Astrocyte (in vitro differentiated cells and primary cell): ENCODE measurements around the gene MYH9. TPM values are rescaled to one million over a fixed set of nuclear protein-coding genes. Genes with fewer than 3 reads are reported as not detected.

Experiments
- DNase-seq: peaks from one replicate; pipeline ENCODE4 v3.0.0-alpha.2; 2010; ENCODE audit warnings: low read depth
- FAIRE-seq: peaks from 2 replicates; lab custom pipeline; 2011; peaks lifted over from hg19 to GRCh38; lab: Jason Lieb, UNC
- H2AFZ ChIP-seq: 2 replicates; pipeline ENCODE4 v1.6.0; 2012; ENCODE audit warnings: low read depth, low read length, inconsistent platforms
- H3K27ac ChIP-seq: 2 replicates; pipeline ENCODE4 v1.5.1; 2011; ENCODE audit warnings: low read depth, low read length, inconsistent platforms
- H3K27me3 ChIP-seq: 2 replicates; pipeline ENCODE4 v1.6.0; 2011; ENCODE audit warnings: low read length, inconsistent platforms; ENCODE audit not compliant: insufficient read depth
- H3K36me3 ChIP-seq: 2 replicates; pipeline ENCODE4 v1.5.1; 2011; ENCODE audit warnings: low read length, inconsistent platforms; ENCODE audit not compliant: insufficient read depth
- H3K4me1 ChIP-seq: 2 replicates; pipeline ENCODE4 v1.5.1; 2011; ENCODE audit warnings: low read length, inconsistent platforms; ENCODE audit not compliant: insufficient read depth
- H3K4me2 ChIP-seq: 2 replicates; pipeline ENCODE4 v1.6.0; 2012; ENCODE audit warnings: low read length, inconsistent platforms
- H3K4me3 ChIP-seq: 2 replicates; pipeline ENCODE4 v1.5.1; 2011; ENCODE audit warnings: low read depth, mild to moderate bottlenecking, low read length, inconsistent platforms; ENCODE audit not compliant: insufficient read depth
- H3K79me2 ChIP-seq: 2 replicates; pipeline ENCODE4 v1.6.0; 2012; ENCODE audit warnings: mild to moderate bottlenecking, low read length, inconsistent platforms; ENCODE audit not compliant: insufficient read depth
- H3K9ac ChIP-seq: 2 replicates; pipeline ENCODE4 v1.6.0; 2012; ENCODE audit warnings: mild to moderate bottlenecking, low read length, inconsistent platforms
- H3K9me3 ChIP-seq: 2 replicates; pipeline ENCODE4 v1.5.1; 2012; ENCODE audit warnings: low read depth, mild to moderate bottlenecking, low read length, inconsistent platforms; ENCODE audit not compliant: insufficient read depth
- H4K20me1 ChIP-seq: 2 replicates; pipeline ENCODE4 v1.6.0; 2012; ENCODE audit warnings: low read length, inconsistent platforms; ENCODE audit not compliant: insufficient read depth
- H3K27ac Mint-ChIP-seq: one replicate; pipeline ENCODE4 v1.8.0; 2021; ENCODE audit warnings: mild to moderate bottlenecking, mixed read lengths; ENCODE audit not compliant: unreplicated experiment
- H3K27me3 Mint-ChIP-seq: one replicate; pipeline ENCODE4 v1.8.0; 2021; ENCODE audit warnings: low read depth, mixed read lengths; ENCODE audit not compliant: unreplicated experiment
- H3K36me3 Mint-ChIP-seq: one replicate; pipeline ENCODE4 v1.8.0; 2021; ENCODE audit warnings: low read depth, mixed read lengths; ENCODE audit not compliant: unreplicated experiment
- H3K4me1 Mint-ChIP-seq: one replicate; pipeline ENCODE4 v1.8.0; 2021; ENCODE audit warnings: low read depth, mixed read lengths; ENCODE audit not compliant: unreplicated experiment
- H3K4me3 Mint-ChIP-seq: one replicate; pipeline ENCODE4 v1.8.0; 2021; ENCODE audit warnings: mild to moderate bottlenecking, moderate library complexity, mixed read lengths; ENCODE audit not compliant: unreplicated experiment
- H3K9me3 Mint-ChIP-seq: one replicate; pipeline ENCODE4 v1.8.0; 2021; ENCODE audit warnings: mild to moderate bottlenecking, mixed read lengths; ENCODE audit not compliant: unreplicated experiment
- EZH2 ChIP-seq: IDR thresholded peaks from 2 replicates; pipeline ENCODE4 v1.6.1; 2012; ENCODE audit warnings: mild to moderate bottlenecking, low read length, inconsistent platforms; ENCODE audit not compliant: insufficient read depth
- total RNA-seq: library from RNA; stranded (reverse); gene quantifications from 2 replicates; pipeline ENCODE4 v1.2.1, GENCODE V29; 2021
- TF ChIP-seq, protein P1 (sequence below): IDR thresholded peaks from 2 replicates; pipeline ENCODE4 v1.5.1; 2011; ENCODE audit warnings: low read depth, mild to moderate bottlenecking, inconsistent platforms, low read length, moderate library complexity; ENCODE audit not compliant: insufficient read depth

Gene MYH9
- total RNA-seq, 1 donor from 2014 or later, result 2,278 TPM

GRCh38 chr22:36303115-36303467 lies 84.7 kb downstream of the MYH9 start:
- H3K27me3 Mint-ChIP-seq, result no peaks in the 10 kb centered on the region
- H3K9me3 ChIP-seq, result no peaks in the 10 kb centered on the region
- H3K36me3 Mint-ChIP-seq, result peaks cover 40% of the 10 kb centered on the region
- peaks cover 91% of the 10 kb centered on the region for H3K36me3 ChIP-seq
- no peak overlapping the region for H3K4me3 Mint-ChIP-seq
- H3K27me3 ChIP-seq, result no peaks in the 10 kb centered on the region
- peaks cover 95% of the 10 kb centered on the region for H3K79me2 ChIP-seq
- H3K27ac Mint-ChIP-seq, result peak overlapping the region; percentile 81
- H2AFZ ChIP-seq, result no peak overlapping the region
- H3K9ac ChIP-seq, result peak overlapping the region; percentile 22
- no peak overlapping the region for H3K4me3 ChIP-seq
- H3K27ac ChIP-seq, result peak overlapping the region; percentile 51
- peaks cover 98% of the 10 kb centered on the region for H4K20me1 ChIP-seq
- TF ChIP-seq, protein P1, sequence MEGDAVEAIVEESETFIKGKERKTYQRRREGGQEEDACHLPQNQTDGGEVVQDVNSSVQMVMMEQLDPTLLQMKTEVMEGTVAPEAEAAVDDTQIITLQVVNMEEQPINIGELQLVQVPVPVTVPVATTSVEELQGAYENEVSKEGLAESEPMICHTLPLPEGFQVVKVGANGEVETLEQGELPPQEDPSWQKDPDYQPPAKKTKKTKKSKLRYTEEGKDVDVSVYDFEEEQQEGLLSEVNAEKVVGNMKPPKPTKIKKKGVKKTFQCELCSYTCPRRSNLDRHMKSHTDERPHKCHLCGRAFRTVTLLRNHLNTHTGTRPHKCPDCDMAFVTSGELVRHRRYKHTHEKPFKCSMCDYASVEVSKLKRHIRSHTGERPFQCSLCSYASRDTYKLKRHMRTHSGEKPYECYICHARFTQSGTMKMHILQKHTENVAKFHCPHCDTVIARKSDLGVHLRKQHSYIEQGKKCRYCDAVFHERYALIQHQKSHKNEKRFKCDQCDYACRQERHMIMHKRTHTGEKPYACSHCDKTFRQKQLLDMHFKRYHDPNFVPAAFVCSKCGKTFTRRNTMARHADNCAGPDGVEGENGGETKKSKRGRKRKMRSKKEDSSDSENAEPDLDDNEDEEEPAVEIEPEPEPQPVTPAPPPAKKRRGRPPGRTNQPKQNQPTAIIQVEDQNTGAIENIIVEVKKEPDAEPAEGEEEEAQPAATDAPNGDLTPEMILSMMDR, result no peak
- TF ChIP-seq EZH2, result no peak
- H3K4me2 ChIP-seq, result no peak overlapping the region
- DNase-seq (no peak), FAIRE-seq (no peak)
- H3K4me1 ChIP-seq, result peaks cover 17% of the 10 kb centered on the region
- no peaks in the 10 kb centered on the region for H3K9me3 Mint-ChIP-seq
- H3K4me1 Mint-ChIP-seq, result peaks cover 30% of the 10 kb centered on the region

DNA sequence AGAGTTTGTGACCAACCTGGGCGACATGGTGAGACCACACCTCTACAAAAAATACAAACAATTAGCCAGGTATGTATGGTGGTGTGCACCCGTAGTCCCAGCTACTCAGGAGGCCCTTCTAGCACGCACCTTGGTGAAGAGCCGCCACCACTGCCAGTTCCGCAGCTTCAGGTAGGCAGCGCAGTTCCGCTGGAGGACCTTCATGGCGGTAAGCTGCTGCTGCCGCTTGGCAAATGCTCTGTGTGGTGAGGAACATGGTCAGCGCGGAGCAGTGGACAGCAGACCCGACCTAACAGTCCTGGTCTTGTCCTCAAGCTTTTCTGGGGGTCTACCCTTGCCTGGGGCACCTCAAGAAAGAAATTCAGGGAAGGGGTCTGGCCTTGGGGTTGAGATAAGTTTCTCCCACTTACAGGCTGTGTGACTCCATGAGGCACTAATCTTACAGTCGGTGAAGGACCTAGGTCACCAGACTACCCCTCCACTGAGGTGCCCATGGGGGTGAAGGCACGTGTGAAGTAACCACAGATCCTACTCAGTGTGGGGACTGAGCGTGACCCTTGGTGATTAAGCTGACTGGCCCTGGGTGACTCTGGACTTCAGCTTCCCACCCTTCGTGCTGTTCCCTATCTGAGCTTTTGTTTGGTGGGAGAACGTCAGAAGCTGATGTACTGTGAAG lies 85.2 kb downstream of the MYH9 start:
- H3K27me3 ChIP-seq, result no peaks in the 10 kb centered on the region
- no peak overlapping the region for H3K4me2 ChIP-seq
- peaks cover 92% of the 10 kb centered on the region for H3K36me3 ChIP-seq
- DNase-seq, result no peak
- H3K4me1 ChIP-seq, result peaks cover 17% of the 10 kb centered on the region
- TF ChIP-seq, protein P1, result no peak
- no peak for TF ChIP-seq EZH2
- H4K20me1 ChIP-seq, result peaks cover 98% of the 10 kb centered on the region
- H2AFZ ChIP-seq, result no peak overlapping the region
- Mint-ChIP-seq H3K27me3 (no peaks in the 10 kb centered on the region), H3K4me3 (no peak overlapping the region), H3K27ac (peak overlapping the region; percentile 91), H3K9me3 (no peaks in the 10 kb centered on the region), H3K4me1 (peaks cover 34% of the 10 kb centered on the region), H3K36me3 (peaks cover 44% of the 10 kb centered on the region)
- no peak for FAIRE-seq
- H3K79me2 ChIP-seq, result peaks cover 96% of the 10 kb centered on the region
- peak overlapping the region; percentile 51 for H3K27ac ChIP-seq
- H3K9ac ChIP-seq, result peak overlapping the region; percentile 22
- H3K4me3 ChIP-seq, result no peak overlapping the region
- H3K9me3 ChIP-seq, result no peaks in the 10 kb centered on the region

- Histone ChIP-seq H3K9ac (peak overlapping the region; percentile 24), H4K20me1 (peaks cover 98% of the 10 kb centered on the region), H3K36me3 (peaks cover 93% of the 10 kb centered on the region), H3K27me3 (no peaks in the 10 kb centered on the region), H3K4me1 (peaks cover 17% of the 10 kb centered on the region), H3K9me3 (no peaks in the 10 kb centered on the region), H3K79me2 (peaks cover 97% of the 10 kb centered on the region), H3K27ac (peak overlapping the region; percentile 51), H3K4me3 (no peak overlapping the region), H3K4me2 (no peak overlapping the region), H2AFZ (no peak overlapping the region)
- peaks cover 37% of the 10 kb centered on the region for H3K4me1 Mint-ChIP-seq
- peak overlapping the region; percentile 91 for H3K27ac Mint-ChIP-seq
- H3K9me3 Mint-ChIP-seq, result no peaks in the 10 kb centered on the region
- peaks cover 46% of the 10 kb centered on the region for H3K36me3 Mint-ChIP-seq
- TF ChIP-seq, protein P1, result no peak
- no peak for TF ChIP-seq EZH2
- H3K4me3 Mint-ChIP-seq, result no peak overlapping the region
- FAIRE-seq (no peak), DNase-seq (peak; percentile 59)
- no peaks in the 10 kb centered on the region for H3K27me3 Mint-ChIP-seq
These were observed 85.9 kb downstream of the MYH9 start for GRCh38 chr22:36301851-36302250.
